HUES48 (cell line): ENCODE results near the gene NRDC.

Source experiments
- H3K27ac ChIP-seq: one replicate; pipeline ENCODE4 v1.7.0; 2013; ENCODE audit warnings: low read depth, low read length, inconsistent platforms
- H3K27me3 ChIP-seq: 2 replicates; pipeline ENCODE4 v1.6.1; 2013; ENCODE audit warnings: mild to moderate bottlenecking, low read length; ENCODE audit not compliant: control insufficient read depth, insufficient read depth
- H3K36me3 ChIP-seq: 2 replicates; pipeline ENCODE4 v1.6.1; 2013; ENCODE audit warnings: low read length; ENCODE audit not compliant: control insufficient read depth, insufficient read depth
- H3K4me1 ChIP-seq: 2 replicates; pipeline ENCODE4 v1.6.1; 2013; ENCODE audit warnings: mild to moderate bottlenecking, low read length; ENCODE audit not compliant: control insufficient read depth, insufficient read depth
- H3K4me3 ChIP-seq: 2 replicates; pipeline ENCODE4 v1.5.1; 2013; ENCODE audit warnings: mild to moderate bottlenecking, low read depth, low read length
- H3K9ac ChIP-seq: 2 replicates; pipeline ENCODE4 v1.6.1; 2013; ENCODE audit warnings: mild to moderate bottlenecking, low read depth, low read length, moderate library complexity
- H3K9me3 ChIP-seq: 2 replicates; pipeline ENCODE4 v1.6.1; 2013; ENCODE audit warnings: low read length; ENCODE audit not compliant: control insufficient read depth, insufficient read depth

Gene NRDC

GRCh38 chr1:51794868-51795267 is 83.7 kb downstream of the NRDC start:
- Histone ChIP-seq H3K36me3 (peaks cover 89% of the 10 kb centered on the region), H3K27me3 (no peaks in the 10 kb centered on the region), H3K4me3 (no peak overlapping the region), H3K4me1 (no peaks in the 10 kb centered on the region), H3K9me3 (no peaks in the 10 kb centered on the region), H3K9ac (no peak overlapping the region), H3K27ac (no peak overlapping the region)

DNA sequence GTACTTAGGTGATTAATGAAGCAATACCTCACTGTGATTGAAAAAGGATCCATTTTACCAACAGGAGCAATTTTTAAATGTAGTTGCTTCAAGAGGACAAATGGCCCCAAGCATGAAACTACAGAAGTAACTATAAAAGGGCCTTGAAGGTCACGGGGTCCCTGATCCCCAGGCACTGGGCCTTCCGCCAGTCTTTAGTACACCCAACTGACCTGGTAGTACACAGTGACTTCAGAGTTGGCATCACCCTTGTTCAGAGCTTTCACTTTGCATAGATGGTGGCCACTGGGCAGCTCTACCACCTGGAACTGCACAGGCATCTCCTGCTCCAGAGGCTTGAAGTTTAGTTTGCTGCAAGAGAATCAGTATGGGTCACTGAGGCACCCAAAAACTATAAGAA is 84.3 kb downstream of the NRDC start:
- Histone ChIP-seq H3K36me3 (peaks cover 89% of the 10 kb centered on the region), H3K27ac (no peak overlapping the region), H3K4me3 (no peak overlapping the region), H3K9ac (no peak overlapping the region), H3K9me3 (no peaks in the 10 kb centered on the region), H3K27me3 (no peaks in the 10 kb centered on the region), H3K4me1 (no peaks in the 10 kb centered on the region)

DNA sequence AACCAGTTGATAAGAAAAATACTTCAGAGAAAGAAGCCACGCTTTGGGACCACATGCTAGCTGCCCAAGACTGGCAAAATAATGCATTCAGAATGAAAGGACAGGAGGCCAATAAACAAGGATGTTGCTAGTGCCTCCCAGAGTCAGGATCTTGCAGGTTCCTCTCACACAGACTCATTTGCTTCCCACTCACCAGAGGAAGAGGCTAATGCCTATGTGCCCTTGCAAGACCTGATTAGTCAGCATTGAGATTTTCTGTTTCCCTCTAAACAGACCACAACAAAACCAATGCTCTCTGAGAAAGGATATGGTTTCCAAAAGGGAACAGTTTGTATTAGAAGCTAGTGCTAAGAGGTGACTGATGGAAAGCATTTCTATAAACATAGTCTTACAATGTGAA is 85.7 kb downstream of the NRDC start:
- no peaks in the 10 kb centered on the region for H3K27me3 ChIP-seq
- no peak overlapping the region for H3K4me3 ChIP-seq
- no peak overlapping the region for H3K27ac ChIP-seq
- no peak overlapping the region for H3K9ac ChIP-seq
- H3K4me1 ChIP-seq: no peaks in the 10 kb centered on the region
- peaks cover 92% of the 10 kb centered on the region for H3K36me3 ChIP-seq
- no peaks in the 10 kb centered on the region for H3K9me3 ChIP-seq

DNA sequence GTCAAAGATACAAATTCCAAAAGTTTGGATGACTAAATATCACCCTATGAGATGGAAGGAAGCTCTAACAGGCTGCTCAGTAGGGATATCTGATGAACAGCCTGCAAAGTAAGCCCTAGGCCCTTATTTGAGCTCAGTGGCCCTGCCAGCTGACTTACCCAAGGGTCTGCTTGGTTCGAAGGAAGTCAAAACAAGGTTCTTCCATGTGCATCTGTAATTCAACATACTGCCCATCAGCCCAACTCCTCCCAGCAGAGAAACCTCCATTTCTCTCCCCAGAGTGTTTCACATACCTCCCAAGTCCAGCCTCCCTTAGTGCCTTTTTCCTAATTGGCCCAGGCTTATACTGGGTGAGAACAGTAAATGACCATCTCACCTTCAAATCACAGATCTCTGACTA is 86.6 kb downstream of the NRDC start:
- no peak overlapping the region for H3K4me3 ChIP-seq
- H3K9me3 ChIP-seq: no peaks in the 10 kb centered on the region
- no peak overlapping the region for H3K9ac ChIP-seq
- peaks cover 92% of the 10 kb centered on the region for H3K36me3 ChIP-seq
- H3K4me1 ChIP-seq: no peaks in the 10 kb centered on the region
- H3K27ac ChIP-seq: no peak overlapping the region
- H3K27me3 ChIP-seq: no peaks in the 10 kb centered on the region

GRCh38 chr1:51790385-51790784 is 88.1 kb downstream of the NRDC start:
- Histone ChIP-seq H3K4me3 (no peak overlapping the region), H3K27me3 (no peaks in the 10 kb centered on the region), H3K9me3 (no peaks in the 10 kb centered on the region), H3K4me1 (no peaks in the 10 kb centered on the region), H3K9ac (no peak overlapping the region), H3K36me3 (peaks cover 100% of the 10 kb centered on the region), H3K27ac (no peak overlapping the region)

DNA sequence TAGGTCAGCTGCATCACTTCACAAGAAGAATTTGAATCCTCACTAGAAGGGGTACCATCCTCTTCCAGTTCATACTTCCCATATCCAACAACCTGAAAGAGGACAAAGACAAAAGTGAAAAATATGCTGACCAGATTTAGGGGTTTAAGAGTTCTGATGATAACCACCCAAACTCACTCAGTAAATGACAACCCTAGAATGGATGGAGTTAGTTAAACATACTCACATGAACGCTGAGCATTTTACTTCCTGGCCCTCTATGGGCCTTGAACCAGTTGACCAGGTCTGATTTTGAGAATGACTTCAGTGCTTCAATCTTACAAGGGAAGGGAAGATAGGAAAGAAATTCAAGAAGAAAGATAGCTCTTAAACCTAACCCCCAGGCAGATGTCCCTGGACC is 89.2 kb downstream of the NRDC start:
- Histone ChIP-seq H3K27ac (no peak overlapping the region), H3K27me3 (no peaks in the 10 kb centered on the region), H3K9ac (no peak overlapping the region), H3K4me1 (no peaks in the 10 kb centered on the region), H3K36me3 (peaks cover 100% of the 10 kb centered on the region), H3K9me3 (no peaks in the 10 kb centered on the region), H3K4me3 (no peak overlapping the region)

- Histone ChIP-seq H3K4me3 (no peak overlapping the region), H3K27me3 (no peaks in the 10 kb centered on the region), H3K9ac (no peak overlapping the region), H3K36me3 (peaks cover 100% of the 10 kb centered on the region), H3K4me1 (no peaks in the 10 kb centered on the region), H3K9me3 (no peaks in the 10 kb centered on the region), H3K27ac (no peak overlapping the region)
These were observed 89.6 kb downstream of the NRDC start for GRCh38 chr1:51788938-51789337.

DNA sequence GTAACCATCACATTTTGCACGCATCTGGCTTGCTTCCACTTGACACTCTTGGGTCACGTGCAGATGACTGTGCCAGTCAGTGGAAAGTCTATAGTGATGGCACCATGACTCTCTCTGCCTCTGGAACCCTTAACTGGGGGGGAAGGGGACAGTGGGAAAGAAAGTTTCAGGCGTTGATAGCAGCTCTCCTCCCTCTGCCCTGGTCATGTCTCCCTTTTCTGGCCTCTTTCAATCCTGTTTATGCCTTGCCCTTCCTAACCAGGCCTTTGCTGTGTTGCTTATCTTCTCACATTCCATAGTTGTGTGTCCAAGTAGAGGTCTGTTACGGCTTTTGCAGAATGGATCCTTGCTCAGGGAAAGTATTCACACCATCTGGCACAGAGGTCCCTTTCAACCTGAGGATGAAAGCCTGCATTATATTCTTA is 93.5 kb downstream of the NRDC start:
- H3K9me3 ChIP-seq: no peaks in the 10 kb centered on the region
- H3K27ac ChIP-seq: no peak overlapping the region
- H3K4me3 ChIP-seq: no peak overlapping the region
- H3K36me3 ChIP-seq: peaks cover 96% of the 10 kb centered on the region
- H3K9ac ChIP-seq: no peak overlapping the region
- H3K4me1 ChIP-seq: no peaks in the 10 kb centered on the region
- no peaks in the 10 kb centered on the region for H3K27me3 ChIP-seq

GRCh38 chr1:51780927-51781326 is 97.6 kb downstream of the NRDC start:
- Histone ChIP-seq H3K27me3 (no peaks in the 10 kb centered on the region), H3K4me1 (no peaks in the 10 kb centered on the region), H3K4me3 (no peak overlapping the region), H3K36me3 (peaks cover 84% of the 10 kb centered on the region), H3K9me3 (no peaks in the 10 kb centered on the region), H3K9ac (no peak overlapping the region), H3K27ac (no peak overlapping the region)

- Histone ChIP-seq H3K4me1 (no peaks in the 10 kb centered on the region), H3K4me3 (no peak overlapping the region), H3K27me3 (no peaks in the 10 kb centered on the region), H3K9ac (no peak overlapping the region), H3K36me3 (peaks cover 77% of the 10 kb centered on the region), H3K9me3 (no peaks in the 10 kb centered on the region), H3K27ac (no peak overlapping the region)
These were observed 102.1 kb downstream of the NRDC start for GRCh38 chr1:51776408-51776807.

GRCh38 chr1:51768971-51769588 is 109.4 kb downstream of the NRDC start:
- no peaks in the 10 kb centered on the region for H3K4me1 ChIP-seq
- H3K27ac ChIP-seq: no peak overlapping the region
- H3K9me3 ChIP-seq: no peaks in the 10 kb centered on the region
- no peaks in the 10 kb centered on the region for H3K27me3 ChIP-seq
- H3K9ac ChIP-seq: no peak overlapping the region
- H3K36me3 ChIP-seq: peaks cover 82% of the 10 kb centered on the region
- no peak overlapping the region for H3K4me3 ChIP-seq

GRCh38 chr1:51761351-51761750 is 117.2 kb downstream of the NRDC start:
- Histone ChIP-seq H3K27me3 (no peaks in the 10 kb centered on the region), H3K27ac (no peak overlapping the region), H3K9ac (no peak overlapping the region), H3K4me1 (no peaks in the 10 kb centered on the region), H3K36me3 (peaks cover 56% of the 10 kb centered on the region), H3K9me3 (no peaks in the 10 kb centered on the region), H3K4me3 (no peak overlapping the region)
